CD4-positive, alpha-beta memory T cell (primary cell): Measurements from ENCODE around the gene PPP2R2B. TPM values are rescaled to one million over a fixed set of nuclear protein-coding genes. Genes with fewer than 3 reads are reported as not detected.

Experiments
- CTCF ChIA-PET: fragments of 350-600 bp; sonication (Branson Sonifier 250); formaldehyde crosslinking; loops from one replicate; lab custom pipeline; 2021; ENCODE audit warnings: inconsistent platforms; ENCODE audit not compliant: partially characterized antibody; lab: Charles Lee
- POLR2A ChIA-PET: fragments of 350-600 bp; sonication (Branson Sonifier 250); formaldehyde crosslinking; loops from one replicate; lab custom pipeline; 2021; ENCODE audit not compliant: partially characterized antibody; lab: Charles Lee
- DNase-seq, 5 donors: peaks; one replicate each; pipeline versions ENCODE4 v3.0.0 to v3.0.0-alpha.2; 2020 to 2022; ENCODE audit warnings: mixed read lengths in 1 of 5
- H3K27ac ChIP-seq: one replicate; pipeline ENCODE4 v1.7.0; 2013; ENCODE audit warnings: low read depth, low read length
- H3K27me3 ChIP-seq: 2 replicates; pipeline ENCODE4 v1.7.0; 2013; ENCODE audit warnings: mild to moderate bottlenecking, low read length, moderate library complexity; ENCODE audit not compliant: insufficient read depth
- H3K36me3 ChIP-seq: 2 replicates; pipeline ENCODE4 v1.7.0; 2013; ENCODE audit warnings: mild to moderate bottlenecking, low read length, moderate library complexity; ENCODE audit not compliant: insufficient read depth
- H3K4me1 ChIP-seq: 2 replicates; pipeline ENCODE4 v1.7.0; 2013; ENCODE audit warnings: mild to moderate bottlenecking, low read length, moderate library complexity; ENCODE audit not compliant: insufficient read depth
- H3K4me3 ChIP-seq, 2 donors: one replicate each; pipeline ENCODE4 v1.7.0; 2013; ENCODE audit warnings: low read length in 2 of 2, mild to moderate bottlenecking in 1 of 2
- H3K9me3 ChIP-seq, 2 donors: one replicate each; pipeline ENCODE4 v1.7.0; 2013; ENCODE audit warnings: low read length in 2 of 2, control low read depth in 1 of 2; ENCODE audit not compliant: control insufficient read depth in 1 of 2
- H3K27ac Mint-ChIP-seq, 7 donors: one replicate each; pipeline ENCODE4 v1.8.0; 2020 to 2021; ENCODE audit warnings: mixed read lengths in 7 of 7, mild to moderate bottlenecking in 6 of 7, inconsistent platforms in 3 of 7, moderate library complexity in 3 of 7
- H3K27me3 Mint-ChIP-seq, 2 donors: one replicate each; pipeline ENCODE4 v1.8.0; 2020 to 2021; ENCODE audit warnings: mixed read lengths in 2 of 2
- H3K36me3 Mint-ChIP-seq, 2 donors: one replicate each; pipeline ENCODE4 v1.8.0; 2020 to 2021; ENCODE audit warnings: mixed read lengths in 2 of 2, inconsistent platforms in 1 of 2, mild to moderate bottlenecking in 1 of 2
- H3K4me1 Mint-ChIP-seq, 4 donors: one replicate each; pipeline ENCODE4 v1.8.0; 2020 to 2021; ENCODE audit warnings: mixed read lengths in 4 of 4, mild to moderate bottlenecking in 1 of 4
- H3K4me3 Mint-ChIP-seq, 8 donors: one replicate each; pipeline ENCODE4 v1.8.0; 2020 to 2021; ENCODE audit warnings: mixed read lengths in 8 of 8, mild to moderate bottlenecking in 7 of 8, moderate library complexity in 6 of 8, inconsistent platforms in 3 of 8
- H3K9me3 Mint-ChIP-seq, 8 donors: one replicate each; pipeline ENCODE4 v1.8.0; 2020 to 2021; ENCODE audit warnings: mixed read lengths in 8 of 8, mild to moderate bottlenecking in 5 of 8, inconsistent platforms in 3 of 8, moderate library complexity in 1 of 8
- intact Hi-C: fragments of 100-400 bp; cut with micrococcal nuclease; formaldehyde crosslinking; loops from one replicate; pipeline ENCODE4 v1.15.1; 2023
- polyA plus RNA-seq, 2 donors: library from polyadenylated mRNA; unstranded; fragments of 300-500 nt; fragmentation: Illumina TruSeq; gene quantifications; one replicate each; pipeline ENCODE4 v1.2.3, GENCODE V29; 2021
- total RNA-seq, 2 experiments: library from RNA; stranded (reverse); gene quantifications; one replicate each; pipeline ENCODE4 v1.2.3, GENCODE V29; 2021

Gene PPP2R2B
- total and polyA plus RNA-seq, 4 experiments from 2014 or later: 3.1 to 13.0 (median 6.7) TPM

DNA sequence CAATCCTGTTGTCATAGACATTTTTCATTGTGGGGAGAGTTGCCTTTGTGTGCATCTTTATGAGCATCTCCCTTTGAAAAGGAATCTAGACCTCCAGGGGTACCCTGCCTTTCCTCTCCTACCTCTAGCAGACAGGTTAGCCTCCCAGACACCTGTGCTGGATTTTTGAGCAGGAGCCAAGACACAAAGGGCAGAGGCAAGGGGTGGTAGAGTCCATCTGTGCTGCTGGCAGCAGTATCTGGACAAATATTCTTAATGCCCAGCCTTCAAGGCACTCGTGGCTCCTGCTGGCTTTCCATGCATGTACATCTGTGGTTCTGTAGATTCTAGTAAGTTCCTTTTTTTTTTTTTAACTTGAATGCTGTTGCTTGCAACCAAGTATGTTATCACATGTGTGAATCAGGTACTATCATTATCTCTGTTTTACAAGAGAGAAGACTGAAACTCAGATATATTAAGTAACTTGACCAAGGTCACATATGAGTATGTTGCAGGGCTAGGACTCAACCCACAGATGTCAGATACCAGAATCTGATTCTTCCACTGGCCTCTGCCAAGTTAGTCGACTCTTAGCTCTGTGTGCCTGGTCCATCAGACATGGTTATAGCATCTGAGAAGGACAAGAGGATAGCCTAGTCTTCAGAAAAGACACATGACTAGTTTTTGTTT lies 329.6 kb downstream of the PPP2R2B start:
- no peaks in the 10 kb centered on the region for H3K36me3 ChIP-seq
- peaks cover 4 to 6% of the 10 kb centered on the region in 2 donors for H3K27me3 Mint-ChIP-seq
- no peak overlapping the region for H3K27ac Mint-ChIP-seq
- no peak overlapping the region for H3K4me3 Mint-ChIP-seq
- H3K9me3 Mint-ChIP-seq: no peaks in the 10 kb centered on the region
- H3K9me3 ChIP-seq: no peaks in the 10 kb centered on the region
- no peak overlapping the region for H3K4me3 ChIP-seq
- no peaks in the 10 kb centered on the region for H3K36me3 Mint-ChIP-seq
- H3K27ac ChIP-seq: no peak overlapping the region
- H3K27me3 ChIP-seq: no peaks in the 10 kb centered on the region
- H3K4me1 Mint-ChIP-seq: no peaks in the 10 kb centered on the region
- POLR2A ChIA-PET: no interaction called here
- DNase-seq: no peak
- no peaks in the 10 kb centered on the region for H3K4me1 ChIP-seq
- intact Hi-C loops: no loop called here
- CTCF ChIA-PET: interaction anchor here (0.8 to 3.6 kb wide), 5 partner anchors 9 to 640 kb away, joined by 3 to 14 read pairs (median 4); no protein-coding TSS in a partner anchor

DNA sequence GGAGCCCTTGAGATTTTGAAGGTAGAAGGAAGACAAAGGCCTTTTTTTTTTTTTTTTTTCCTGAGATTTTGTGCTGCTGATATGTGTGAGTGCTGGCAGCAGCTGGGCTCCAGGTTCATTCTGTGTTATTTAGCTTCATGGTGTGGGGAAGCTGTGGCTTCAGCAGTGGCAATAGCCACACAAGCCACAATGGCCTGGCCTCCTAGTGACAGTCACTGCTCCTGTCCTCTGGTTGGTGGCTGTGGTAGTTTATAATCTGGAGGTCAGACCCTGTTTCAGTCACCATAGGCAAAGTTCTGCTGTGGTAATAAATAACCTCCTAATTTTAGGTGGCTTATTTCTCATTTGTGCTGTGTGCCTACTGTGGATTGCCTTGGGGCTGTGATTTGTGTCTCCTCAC lies 334.3 kb downstream of the PPP2R2B start:
- intact Hi-C loops: no loop called here
- Mint-ChIP-seq H3K27me3 (peaks cover 0 to 1% of the 10 kb centered on the region in 2 donors), H3K36me3 (no peaks in the 10 kb centered on the region), H3K27ac (no peak overlapping the region), H3K4me1 (peaks cover 0 to 4% (median 2%) of the 10 kb centered on the region in 4 donors), H3K4me3 (no peak overlapping the region), H3K9me3 (no peaks in the 10 kb centered on the region)
- Histone ChIP-seq H3K9me3 (no peaks in the 10 kb centered on the region), H3K36me3 (no peaks in the 10 kb centered on the region), H3K4me3 (no peak overlapping the region), H3K4me1 (no peaks in the 10 kb centered on the region), H3K27me3 (no peaks in the 10 kb centered on the region), H3K27ac (no peak overlapping the region)
- ChIA-PET CTCF (interaction anchor here (3.2 to 3.3 kb wide), 2 partner anchors 422 to 644 kb away, joined by 45 to 67 read pairs; no protein-coding TSS in a partner anchor), POLR2A (no interaction called here)
- DNase-seq: no peak

DNA sequence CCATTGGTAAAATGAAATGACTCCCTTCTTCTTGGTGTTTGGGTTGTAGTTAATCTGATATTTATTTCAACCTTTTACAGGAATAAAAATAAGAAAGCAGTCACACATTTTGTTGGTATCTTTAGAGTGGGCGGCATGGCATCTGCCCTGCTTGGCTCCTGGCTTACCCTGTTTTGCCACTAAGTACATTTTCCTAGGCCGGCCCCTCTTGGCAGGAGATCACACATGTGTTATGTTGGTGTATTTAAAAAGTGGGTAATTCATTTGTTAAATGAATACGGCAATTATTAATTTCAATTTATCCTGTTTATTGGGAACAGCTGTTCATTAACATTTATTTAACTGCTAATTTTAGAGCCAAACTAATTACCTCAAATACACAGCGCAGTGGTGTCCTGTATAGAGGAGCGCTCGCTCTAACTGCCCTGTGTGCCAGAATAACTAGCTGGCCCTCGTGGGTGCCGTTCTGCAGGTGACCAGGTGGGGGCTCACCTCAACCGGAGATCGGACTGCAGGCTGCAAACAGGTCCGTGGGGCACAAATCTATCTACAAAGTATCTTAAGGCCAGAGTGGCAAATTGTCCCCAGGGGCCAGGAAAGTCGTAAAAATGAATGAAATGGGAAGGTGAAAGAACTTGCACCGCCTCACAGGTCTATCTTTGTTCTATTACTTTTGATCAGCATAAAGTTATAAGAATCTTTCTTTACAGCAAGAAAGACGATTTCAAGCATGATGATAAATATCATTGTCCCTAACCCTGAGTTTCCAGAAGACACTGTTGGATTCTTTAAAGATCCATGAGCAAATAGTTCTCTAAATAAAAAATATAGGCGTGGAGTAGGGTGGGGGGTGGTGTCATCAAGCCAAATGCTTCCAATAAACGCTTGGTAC lies 336.4 kb downstream of the PPP2R2B start:
- Histone ChIP-seq H3K9me3 (no peaks in the 10 kb centered on the region), H3K27ac (no peak overlapping the region), H3K36me3 (no peaks in the 10 kb centered on the region), H3K27me3 (no peaks in the 10 kb centered on the region), H3K4me1 (no peaks in the 10 kb centered on the region), H3K4me3 (no peak overlapping the region)
- DNase-seq: peak; percentile 47 to 63 (median 56)
- H3K36me3 Mint-ChIP-seq: no peaks in the 10 kb centered on the region
- POLR2A ChIA-PET: no interaction called here
- no peak overlapping the region for H3K4me3 Mint-ChIP-seq
- H3K4me1 Mint-ChIP-seq: peaks cover 0 to 4% (median 2%) of the 10 kb centered on the region in 4 donors
- intact Hi-C loops: loop anchor here (1.0 kb wide), 2 partner anchors 424 to 647 kb away; no protein-coding TSS in a partner anchor
- CTCF ChIA-PET: interaction anchor here (0.7 to 5.9 kb wide), 16 partner anchors 10 to 651 kb away, joined by 3 to 74 read pairs (median 4); no protein-coding TSS in a partner anchor
- no peaks in the 10 kb centered on the region for H3K9me3 Mint-ChIP-seq
- peak overlapping the region in 1 of 7 donors; percentile 52 for H3K27ac Mint-ChIP-seq
- peaks cover 0 to 1% of the 10 kb centered on the region in 2 donors for H3K27me3 Mint-ChIP-seq

DNA sequence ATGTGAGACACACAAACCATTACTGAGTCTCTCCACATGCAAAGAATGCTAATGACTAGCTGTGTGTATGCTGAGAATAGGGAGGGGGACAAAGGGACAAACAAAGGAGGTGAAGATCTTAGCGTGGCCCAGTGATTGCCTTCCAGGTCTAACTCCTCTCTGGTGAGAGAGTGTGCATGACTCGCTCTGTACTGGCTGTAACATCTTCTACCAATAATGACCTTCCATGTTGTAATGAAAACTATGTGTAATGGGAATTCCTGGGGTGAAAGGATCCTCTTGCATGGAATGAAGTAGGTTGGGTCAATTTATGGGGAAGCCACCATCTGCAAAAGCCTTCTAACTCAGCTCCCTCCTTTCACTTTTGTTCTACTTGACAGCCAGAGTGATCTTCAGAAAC lies 338.1 kb downstream of the PPP2R2B start:
- Histone ChIP-seq H3K36me3 (no peaks in the 10 kb centered on the region), H3K4me1 (no peaks in the 10 kb centered on the region), H3K4me3 (no peak overlapping the region), H3K27ac (no peak overlapping the region), H3K9me3 (no peaks in the 10 kb centered on the region), H3K27me3 (no peaks in the 10 kb centered on the region)
- Mint-ChIP-seq H3K9me3 (no peaks in the 10 kb centered on the region), H3K36me3 (no peaks in the 10 kb centered on the region), H3K4me3 (no peak overlapping the region), H3K4me1 (peaks cover 0 to 4% (median 2%) of the 10 kb centered on the region in 4 donors), H3K27me3 (peaks cover 0 to 4% of the 10 kb centered on the region in 2 donors), H3K27ac (no peak overlapping the region)
- no peak for DNase-seq
- ChIA-PET POLR2A (no interaction called here), CTCF (interaction anchor here (0.7 to 5.9 kb wide), 5 partner anchors 8 to 648 kb away, joined by 3 to 74 read pairs (median 25); no protein-coding TSS in a partner anchor)
- intact Hi-C loops: no loop called here

DNA sequence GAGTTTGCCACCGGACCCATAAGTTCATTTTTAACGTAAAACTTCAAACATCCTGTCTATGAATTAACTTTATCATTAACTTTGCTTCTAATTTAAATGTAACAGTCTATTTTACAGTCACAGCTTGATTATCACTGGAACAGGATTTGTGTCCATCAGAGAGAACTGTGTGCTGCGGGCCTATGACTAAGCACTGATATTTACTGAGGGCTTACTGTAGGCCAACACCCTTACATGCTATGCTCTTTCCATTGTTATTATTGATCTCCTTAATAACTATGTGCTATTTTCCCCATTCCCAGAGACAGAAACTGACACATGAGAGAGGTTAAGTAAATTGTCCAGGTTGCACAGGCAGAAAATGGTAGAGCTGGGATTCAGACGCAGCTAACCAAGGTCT lies 338.6 kb downstream of the PPP2R2B start:
- ChIA-PET POLR2A (no interaction called here), CTCF (interaction anchor here (0.7 to 5.9 kb wide), 6 partner anchors 8 to 648 kb away, joined by 3 to 74 read pairs (median 14); no protein-coding TSS in a partner anchor)
- Histone ChIP-seq H3K27ac (no peak overlapping the region), H3K9me3 (no peaks in the 10 kb centered on the region), H3K4me1 (no peaks in the 10 kb centered on the region), H3K27me3 (no peaks in the 10 kb centered on the region), H3K36me3 (no peaks in the 10 kb centered on the region), H3K4me3 (no peak overlapping the region)
- no peaks in the 10 kb centered on the region for H3K9me3 Mint-ChIP-seq
- H3K4me3 Mint-ChIP-seq: no peak overlapping the region
- H3K36me3 Mint-ChIP-seq: no peaks in the 10 kb centered on the region
- H3K4me1 Mint-ChIP-seq: peaks cover 0 to 4% (median 2%) of the 10 kb centered on the region in 4 donors
- intact Hi-C loops: no loop called here
- H3K27ac Mint-ChIP-seq: peak overlapping the region in 1 of 7 donors; percentile 11
- no peak for DNase-seq
- peaks cover 0 to 4% of the 10 kb centered on the region in 2 donors for H3K27me3 Mint-ChIP-seq

DNA sequence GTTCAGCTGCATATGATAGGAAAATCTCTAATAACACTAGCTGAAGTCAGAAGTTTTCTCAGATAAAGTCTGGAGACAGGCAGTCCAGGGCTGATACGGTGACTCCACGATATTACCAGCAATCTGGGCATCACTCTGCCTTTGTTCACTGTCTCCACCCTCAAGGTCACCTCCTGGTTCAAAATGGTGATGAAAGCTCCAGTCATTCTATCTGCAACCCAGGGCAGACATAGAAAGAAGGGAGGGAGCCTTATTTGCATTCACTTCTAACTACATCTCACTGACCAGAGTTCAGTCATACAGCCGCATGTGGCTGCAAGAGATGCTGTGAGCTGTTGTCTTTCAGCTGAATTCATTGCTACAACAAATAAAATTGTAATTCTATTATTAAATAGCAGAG lies 340.1 kb downstream of the PPP2R2B start:
- Mint-ChIP-seq H3K4me3 (no peak overlapping the region), H3K9me3 (no peaks in the 10 kb centered on the region), H3K27ac (no peak overlapping the region), H3K36me3 (no peaks in the 10 kb centered on the region), H3K4me1 (peaks cover 1 to 5% (median 2%) of the 10 kb centered on the region in 4 donors), H3K27me3 (peaks cover 0 to 4% of the 10 kb centered on the region in 2 donors)
- Histone ChIP-seq H3K27ac (no peak overlapping the region), H3K9me3 (no peaks in the 10 kb centered on the region), H3K4me1 (no peaks in the 10 kb centered on the region), H3K36me3 (no peaks in the 10 kb centered on the region), H3K27me3 (no peaks in the 10 kb centered on the region), H3K4me3 (no peak overlapping the region)
- ChIA-PET POLR2A (no interaction called here), CTCF (interaction anchor here (0.5 to 5.9 kb wide), 8 partner anchors 6 to 653 kb away, joined by 3 to 74 read pairs (median 8); no protein-coding TSS in a partner anchor)
- DNase-seq: no peak
- intact Hi-C loops: no loop called here
